Neuronal stem cell (in vitro differentiated cells): ENCODE results near the gene TPI1.
A peak's percentile ranks its signal among the peaks of the same experiment; 100 is the strongest.

Source experiments
- DNase-seq: peaks from one replicate; pipeline ENCODE4 v3.0.0-alpha.2; 2013; ENCODE audit warnings: low spot score
- H2AFZ ChIP-seq: one replicate; pipeline ENCODE4 v1.6.1; 2013; ENCODE audit warnings: mild to moderate bottlenecking, low read length, inconsistent platforms
- H2AK5ac ChIP-seq: 2 replicates; pipeline ENCODE4 v1.6.1; 2013; ENCODE audit warnings: low read depth, mild to moderate bottlenecking, inconsistent platforms, low read length, moderate library complexity, mixed read lengths
- H2BK120ac ChIP-seq: 2 replicates; pipeline ENCODE4 v1.6.1; 2013; ENCODE audit warnings: low read depth, mild to moderate bottlenecking, inconsistent platforms, low read length, moderate library complexity, mixed read lengths
- H2BK12ac ChIP-seq: one replicate; pipeline ENCODE4 v1.6.1; 2013; ENCODE audit warnings: low read length, inconsistent platforms
- H2BK15ac ChIP-seq: 2 replicates; pipeline ENCODE4 v1.6.1; 2013; ENCODE audit warnings: mild to moderate bottlenecking, low read length, inconsistent platforms, mixed read lengths
- H2BK5ac ChIP-seq: one replicate; pipeline ENCODE4 v1.6.1; 2013; ENCODE audit warnings: inconsistent platforms, mild to moderate bottlenecking, low read length, moderate library complexity
- H3K14ac ChIP-seq: one replicate; pipeline ENCODE4 v1.6.1; 2013; ENCODE audit warnings: low read length, inconsistent platforms
- H3K18ac ChIP-seq: 2 replicates; pipeline ENCODE4 v1.6.1; 2013; ENCODE audit warnings: low read length, inconsistent platforms
- H3K23ac ChIP-seq: 2 replicates; pipeline ENCODE4 v1.6.1; 2013; ENCODE audit warnings: low read depth, mild to moderate bottlenecking, mixed read lengths, low read length, inconsistent platforms; ENCODE audit not compliant: poor library complexity
- H3K27ac ChIP-seq: replicated peaks from 3 replicates; pipeline ENCODE4 v1.5.1; 2013; ENCODE audit warnings: low read length, inconsistent platforms
- H3K27me3 ChIP-seq, 3 experiments: 2 replicates each; pipeline ENCODE4 v1.6.1; 2013; ENCODE audit warnings: low read length in 3 of 3, mild to moderate bottlenecking in 2 of 3, inconsistent platforms in 1 of 3, low read depth in 1 of 3, mixed read lengths in 1 of 3, moderate library complexity in 1 of 3; ENCODE audit not compliant: control insufficient read depth in 3 of 3, insufficient read depth in 3 of 3
- H3K36me3 ChIP-seq, 2 donors: replicated peaks in 1 of 2; 2 replicates each; pipeline ENCODE4 v1.6.1; 2013; ENCODE audit warnings: low read length in 2 of 2; ENCODE audit not compliant: control insufficient read depth in 2 of 2, insufficient read depth in 2 of 2
- H3K4ac ChIP-seq: 2 replicates; pipeline ENCODE4 v1.6.1; 2013; ENCODE audit warnings: inconsistent platforms, mild to moderate bottlenecking, low read length, moderate library complexity
- H3K4me1 ChIP-seq, 2 donors: 1 replicate in 1 of 2; 2 replicates in 1 of 2; pipeline ENCODE4 v1.6.1; 2013; ENCODE audit warnings: low read length in 2 of 2, low read depth in 1 of 2; ENCODE audit not compliant: control insufficient read depth in 2 of 2, insufficient read depth in 1 of 2
- H3K4me2 ChIP-seq: one replicate; pipeline ENCODE4 v1.6.1; 2013; ENCODE audit warnings: mild to moderate bottlenecking, low read length, inconsistent platforms; ENCODE audit not compliant: insufficient read depth, poor library complexity, severe bottlenecking
- H3K4me3 ChIP-seq, 2 donors: 2 replicates each; pipeline ENCODE4 v1.5.1; 2013; ENCODE audit warnings: low read length in 2 of 2, mild to moderate bottlenecking in 2 of 2, inconsistent platforms in 1 of 2, moderate library complexity in 1 of 2
- H3K79me1 ChIP-seq: one replicate; pipeline ENCODE4 v1.6.1; 2013; ENCODE audit warnings: low read depth, mild to moderate bottlenecking, inconsistent platforms, low read length, moderate library complexity
- H3K9ac ChIP-seq: one replicate; pipeline ENCODE4 v1.6.1; 2013; ENCODE audit warnings: mild to moderate bottlenecking, low read depth, low read length, inconsistent platforms; ENCODE audit not compliant: poor library complexity
- H3K9me3 ChIP-seq, 2 donors: replicated peaks in 1 of 2; 2 replicates each; pipeline versions ENCODE3 to v1.6.1; 2013; ENCODE audit warnings: low read length in 2 of 2, mild to moderate bottlenecking in 2 of 2, inconsistent platforms in 1 of 2, low read depth in 1 of 2, mixed read lengths in 1 of 2, moderate library complexity in 1 of 2; ENCODE audit not compliant: control insufficient read depth in 2 of 2, insufficient read depth in 1 of 2
- H4K8ac ChIP-seq: one replicate; pipeline ENCODE4 v1.6.1; 2013; ENCODE audit warnings: low read depth, mild to moderate bottlenecking, inconsistent platforms, low read length, moderate library complexity
- H4K91ac ChIP-seq: one replicate; pipeline ENCODE4 v1.6.1; 2013; ENCODE audit warnings: low read length, low read depth, mild to moderate bottlenecking, inconsistent platforms; ENCODE audit not compliant: poor library complexity
- WGBS, 2 donors: extraction: QIAGEN DNeasy Blood & Tissue Kit; methylation state at CpG; one replicate each; pipeline ENCODE4 v1.1.7; 2013; ENCODE audit warnings: missing lambda C conversion rate in 2 of 2, mixed read lengths in 1 of 2; ENCODE audit not compliant: insufficient read length in 2 of 2, insufficient replicate concordance in 1 of 2; ENCODE audit errors: extremely low coverage in 2 of 2; 5-methylcytosine and 5-hydroxymethylcytosine counted together

The TPI1 gene

DNA sequence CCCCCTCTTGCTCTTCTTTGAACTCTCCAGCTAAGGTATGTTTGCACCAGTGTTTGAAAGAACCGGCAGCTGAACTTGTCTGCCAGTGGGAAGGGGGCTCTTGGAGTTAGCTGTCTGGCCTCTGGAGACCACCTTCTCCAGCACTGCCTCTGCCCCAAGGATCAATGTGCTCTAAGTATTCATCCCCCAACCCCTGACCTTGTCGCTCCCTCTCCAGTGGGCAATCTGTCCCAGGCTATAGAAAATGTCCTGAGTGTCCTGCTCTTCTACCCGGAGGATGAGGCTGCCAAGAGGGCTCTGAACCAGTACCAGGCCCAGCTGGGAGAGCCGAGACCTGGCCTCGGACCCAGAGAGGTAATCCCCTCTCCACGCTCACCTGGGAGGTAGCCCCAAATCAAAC lies 36.3 kb upstream of the TPI1 start:
- H2AK5ac ChIP-seq: no peak overlapping the region
- no peak overlapping the region for H3K4me3 ChIP-seq
- peak overlapping the region; percentile 82 for H3K23ac ChIP-seq
- no CpG with 5 or more reads among the region's 6 CpGs for WGBS, 2 donors
- H3K18ac ChIP-seq: no peak overlapping the region
- no peak overlapping the region for H3K9ac ChIP-seq
- H2BK5ac ChIP-seq: no peak overlapping the region
- peaks cover 12% of the 10 kb centered on the region in 2 donors for H3K4me1 ChIP-seq
- DNase-seq: no peak
- H2BK15ac ChIP-seq: no peak overlapping the region
- H3K36me3 ChIP-seq: peaks cover 39 to 59% of the 10 kb centered on the region in 2 donors
- H3K27ac ChIP-seq: no peak overlapping the region
- H2AFZ ChIP-seq: no peak overlapping the region
- H2BK12ac ChIP-seq: peak overlapping the region; percentile 68
- no peaks in the 10 kb centered on the region for H3K27me3 ChIP-seq
- H3K79me1 ChIP-seq: peaks cover 30% of the 10 kb centered on the region
- H2BK120ac ChIP-seq: peak overlapping the region; percentile 93
- no peak overlapping the region for H3K4me2 ChIP-seq
- H3K14ac ChIP-seq: no peak overlapping the region
- H4K8ac ChIP-seq: no peak overlapping the region
- no peak overlapping the region for H3K4ac ChIP-seq
- H4K91ac ChIP-seq: no peak overlapping the region
- H3K9me3 ChIP-seq: no peaks in the 10 kb centered on the region

DNA sequence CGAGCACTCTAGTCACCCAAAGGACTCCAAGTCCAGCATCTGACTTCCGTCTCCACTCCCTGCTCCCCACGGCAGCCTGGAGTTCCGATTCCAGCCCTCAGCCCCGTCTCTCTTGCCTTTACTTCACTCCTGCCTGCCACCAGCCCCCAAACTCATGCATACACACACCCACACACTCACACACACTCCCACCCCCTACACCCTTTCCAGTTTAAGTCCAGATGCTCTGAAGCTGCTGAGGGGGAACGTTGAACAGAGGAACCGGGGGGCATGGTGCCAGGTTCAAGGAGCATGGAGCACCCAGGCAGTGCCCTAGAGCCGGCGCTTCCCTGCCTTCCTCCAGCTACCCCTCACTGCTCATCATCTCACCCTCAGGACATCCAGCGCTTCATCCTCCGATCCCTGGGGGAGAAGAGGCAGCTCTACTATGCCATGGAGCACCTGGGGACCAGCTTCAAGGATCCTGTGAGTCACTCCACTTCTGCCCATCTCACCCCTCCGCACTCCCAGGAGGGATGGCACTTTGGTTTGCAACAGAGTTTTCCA lies 35.8 kb upstream of the TPI1 start:
- H3K36me3 ChIP-seq: peaks cover 43 to 64% of the 10 kb centered on the region in 2 donors
- peaks cover 12% of the 10 kb centered on the region in 2 donors for H3K4me1 ChIP-seq
- H4K8ac ChIP-seq: no peak overlapping the region
- H3K27ac ChIP-seq: no peak overlapping the region
- H2AFZ ChIP-seq: no peak overlapping the region
- H3K9ac ChIP-seq: peak overlapping the region; percentile 16
- H4K91ac ChIP-seq: no peak overlapping the region
- no CpG with 5 or more reads among the region's 12 CpGs for WGBS, 2 donors
- peaks cover 30% of the 10 kb centered on the region for H3K79me1 ChIP-seq
- no peak overlapping the region for H3K18ac ChIP-seq
- no peaks in the 10 kb centered on the region for H3K9me3 ChIP-seq
- H2BK5ac ChIP-seq: no peak overlapping the region
- no peaks in the 10 kb centered on the region for H3K27me3 ChIP-seq
- no peak overlapping the region for H3K4ac ChIP-seq
- H3K14ac ChIP-seq: no peak overlapping the region
- H3K23ac ChIP-seq: peak overlapping the region; percentile 82
- H3K4me3 ChIP-seq: no peak overlapping the region
- no peak overlapping the region for H3K4me2 ChIP-seq
- peak overlapping the region; percentile 93 for H2BK120ac ChIP-seq
- DNase-seq: no peak
- H2BK15ac ChIP-seq: no peak overlapping the region
- no peak overlapping the region for H2BK12ac ChIP-seq
- no peak overlapping the region for H2AK5ac ChIP-seq

DNA sequence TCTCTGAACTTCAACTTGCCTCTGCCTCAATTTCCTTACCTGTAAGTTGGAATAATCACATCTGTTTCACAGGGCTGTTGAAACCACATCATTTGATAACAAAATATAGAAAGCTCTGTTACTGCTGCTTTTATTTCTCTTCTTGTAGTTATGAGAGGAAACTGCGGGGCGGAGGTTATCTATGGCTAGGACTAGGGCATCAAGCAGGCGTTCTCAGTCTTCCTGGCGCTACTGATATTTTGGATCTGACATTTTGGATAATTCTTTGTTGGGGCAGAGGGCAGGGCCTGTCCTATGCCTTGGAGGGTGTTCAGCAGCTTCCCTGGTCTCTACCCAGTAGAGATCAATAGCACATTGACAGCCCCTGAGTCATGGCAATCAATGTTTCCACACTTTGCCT lies 35.2 kb upstream of the TPI1 start:
- Histone ChIP-seq H2AK5ac (no peak overlapping the region), H2BK5ac (no peak overlapping the region), H3K27me3 (no peaks in the 10 kb centered on the region), H3K4me2 (no peak overlapping the region), H3K36me3 (peaks cover 49 to 70% of the 10 kb centered on the region in 2 donors), H3K23ac (no peak overlapping the region), H3K4ac (no peak overlapping the region), H2BK15ac (no peak overlapping the region), H4K8ac (no peak overlapping the region), H3K79me1 (peaks cover 27% of the 10 kb centered on the region), H3K18ac (no peak overlapping the region), H2AFZ (no peak overlapping the region), H3K4me3 (no peak overlapping the region), H3K4me1 (peaks cover 8 to 10% of the 10 kb centered on the region in 2 donors), H3K9ac (no peak overlapping the region), H3K9me3 (no peaks in the 10 kb centered on the region), H2BK120ac (no peak overlapping the region), H4K91ac (no peak overlapping the region), H2BK12ac (no peak overlapping the region), H3K27ac (no peak overlapping the region), H3K14ac (no peak overlapping the region)
- no peak for DNase-seq
- WGBS, 2 donors: no CpG with 5 or more reads among the region's 4 CpGs

DNA sequence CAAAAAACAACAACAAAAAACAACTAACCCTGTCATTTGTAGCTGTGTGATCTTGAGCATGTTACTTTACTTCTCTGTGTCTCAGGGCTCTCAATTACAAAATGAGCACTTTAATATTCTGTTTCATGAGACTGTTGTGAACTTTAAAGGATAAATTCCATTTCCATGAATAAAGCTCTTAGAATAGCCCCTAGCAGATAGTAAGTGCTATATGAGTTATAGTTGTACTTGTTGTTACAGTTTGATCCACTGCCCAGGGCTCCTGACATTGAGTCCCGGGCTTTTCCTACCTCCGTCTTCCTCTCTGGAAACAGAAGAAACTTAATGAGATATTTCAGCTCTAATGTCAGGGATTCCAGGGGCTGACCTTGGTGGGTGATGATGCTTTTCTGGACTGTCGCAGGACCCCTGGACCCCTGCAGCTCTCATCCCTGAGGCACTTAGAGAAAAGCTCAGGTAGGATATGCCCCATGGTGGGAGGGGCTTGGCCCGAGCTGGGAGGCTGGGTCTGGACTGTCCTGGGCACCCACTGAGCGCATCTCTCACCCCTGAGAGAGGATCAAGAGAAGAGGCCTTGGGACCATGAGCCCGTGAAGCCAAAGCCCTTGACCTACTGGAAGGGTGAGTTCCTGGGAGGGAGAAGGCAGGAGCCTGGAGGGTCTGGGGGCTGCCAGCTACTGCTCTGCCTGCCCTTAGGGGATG lies 34.0 kb upstream of the TPI1 start:
- no peak overlapping the region for H2AFZ ChIP-seq
- H2BK5ac ChIP-seq: no peak overlapping the region
- no peak overlapping the region for H3K4me3 ChIP-seq
- no peak overlapping the region for H4K8ac ChIP-seq
- H3K9ac ChIP-seq: peak overlapping the region; percentile 55
- H3K27me3 ChIP-seq: no peaks in the 10 kb centered on the region
- no CpG with 5 or more reads among the region's 6 CpGs for WGBS, 2 donors
- H2AK5ac ChIP-seq: no peak overlapping the region
- no peak overlapping the region for H3K18ac ChIP-seq
- H3K36me3 ChIP-seq: peaks cover 60 to 83% of the 10 kb centered on the region in 2 donors
- no peak overlapping the region for H3K4me2 ChIP-seq
- no peak overlapping the region for H3K14ac ChIP-seq
- H4K91ac ChIP-seq: no peak overlapping the region
- H3K4me1 ChIP-seq: peaks cover 6 to 7% of the 10 kb centered on the region in 2 donors
- DNase-seq: no peak
- H3K9me3 ChIP-seq: no peaks in the 10 kb centered on the region
- H3K4ac ChIP-seq: no peak overlapping the region
- peaks cover 26% of the 10 kb centered on the region for H3K79me1 ChIP-seq
- no peak overlapping the region for H2BK15ac ChIP-seq
- H3K27ac ChIP-seq: no peak overlapping the region
- no peak overlapping the region for H2BK12ac ChIP-seq
- H3K23ac ChIP-seq: peak overlapping the region; percentile 32
- no peak overlapping the region for H2BK120ac ChIP-seq
